SK-N-SH treated with all-trans-retinoic acid at 6 μM for 48 hours (cell line): Measurements from ENCODE around the gene RIN3.

Experiments
- CREB5 ChIP-seq: fragments of 250-450 bp; sonication (Bioruptor Pico); IDR thresholded peaks from 2 replicates; pipeline ENCODE4 v1.5.1; 2020; ENCODE audit warnings: low read depth, mild to moderate bottlenecking, moderate library complexity
- RARB ChIP-seq: fragments of 250-450 bp; sonication (Bioruptor Pico); IDR thresholded peaks from 2 replicates; pipeline ENCODE4 v1.8.0; 2021; ENCODE audit warnings: mild to moderate bottlenecking, moderate library complexity
- TOX ChIP-seq: fragments of 250-450 bp; sonication (Bioruptor Pico); IDR thresholded peaks from 2 replicates; pipeline ENCODE4 v1.8.0; 2021; ENCODE audit warnings: mild to moderate bottlenecking, moderate library complexity, borderline replicate concordance
- ZFP3 ChIP-seq: fragments of 250-450 bp; sonication (Bioruptor Pico); IDR thresholded peaks from 2 replicates; pipeline ENCODE4 v1.5.0; 2020; ENCODE audit warnings: mild to moderate bottlenecking, moderate library complexity
- ZNF70 ChIP-seq: fragments of 450-650 bp; formaldehyde crosslinking; IDR thresholded peaks from 2 replicates; pipeline ENCODE4 v1.5.0; 2020; ENCODE audit warnings: mild to moderate bottlenecking, moderate library complexity

DNA sequence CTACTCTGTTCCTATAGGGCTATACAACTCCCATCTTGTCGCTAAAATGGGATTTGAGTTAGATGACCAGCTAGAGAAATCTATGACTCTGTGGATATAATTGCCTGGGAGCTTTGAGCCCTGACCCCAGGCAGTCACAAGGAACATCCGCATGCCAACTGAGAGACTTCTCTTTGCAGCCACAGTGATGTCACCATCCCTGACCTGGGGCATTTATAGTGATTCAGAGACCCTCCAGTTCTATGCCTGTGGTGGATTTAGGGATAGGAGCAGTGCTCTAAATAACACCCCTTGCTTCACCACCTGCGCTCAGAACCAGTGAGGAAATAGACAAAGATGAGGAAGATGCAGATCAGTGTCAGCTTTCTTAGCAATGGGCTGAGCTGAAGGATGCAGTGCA, 86.2 kb downstream of the RIN3 start:
- no peak for TF ChIP-seq CREB5 (CRISPR knock-in tag)
- no peak for TF ChIP-seq ZFP3 (CRISPR knock-in tag)
- TF ChIP-seq ZNF70 (CRISPR knock-in tag), result no peak
- TF ChIP-seq TOX (CRISPR knock-in tag), result no peak
- no peak for TF ChIP-seq RARB
